Esophagus (tissue), 2 donors: ENCODE measurements around the gene COMMD3. TPM values are rescaled to one million over a fixed set of nuclear protein-coding genes. Genes with fewer than 3 reads are reported as not detected.
"Not testable (repeated sequence)": the region's sequence is repeated elsewhere in the genome, so short reads cannot be mapped to it uniquely, and the experiment has no call there.

Source experiments
- H3K27ac ChIP-seq, 2 donors: one replicate each; pipeline ENCODE4 v1.5.1; 2013; ENCODE audit warnings: low read depth in 2 of 2, mild to moderate bottlenecking in 2 of 2, inconsistent platforms in 1 of 2, low read length in 1 of 2, moderate library complexity in 1 of 2
- H3K27me3 ChIP-seq, 2 donors: one replicate each; pipeline ENCODE4 v1.6.1; 2013; ENCODE audit warnings: low read length in 2 of 2, control low read depth in 1 of 2, mild to moderate bottlenecking in 1 of 2; ENCODE audit not compliant: insufficient read depth in 2 of 2, control insufficient read depth in 1 of 2
- H3K36me3 ChIP-seq, 2 donors: one replicate each; pipeline ENCODE4 v1.6.1; 2013; ENCODE audit warnings: low read length in 1 of 2; ENCODE audit not compliant: control insufficient read depth in 2 of 2, insufficient read depth in 2 of 2
- H3K4me1 ChIP-seq, 2 donors: one replicate each; pipeline ENCODE4 v1.6.1; 2013; ENCODE audit warnings: low read length in 1 of 2; ENCODE audit not compliant: control insufficient read depth in 2 of 2, insufficient read depth in 2 of 2
- H3K4me3 ChIP-seq, 2 donors: one replicate each; pipeline ENCODE4 v1.5.1; 2013; ENCODE audit warnings: low read length in 2 of 2, mild to moderate bottlenecking in 2 of 2, low read depth in 1 of 2, moderate library complexity in 1 of 2
- H3K9me3 ChIP-seq, 2 donors: one replicate each; pipeline ENCODE4 v1.6.1; 2013; ENCODE audit warnings: mild to moderate bottlenecking in 2 of 2, low read depth in 1 of 2, low read length in 1 of 2, moderate library complexity in 1 of 2; ENCODE audit not compliant: control insufficient read depth in 2 of 2, insufficient read depth in 1 of 2
- WGBS, 2 donors: extraction: QIAGEN DNeasy Blood & Tissue Kit; methylation state at CpG; one replicate each; pipeline ENCODE4 v1.1.7; 2013; 5-methylcytosine and 5-hydroxymethylcytosine counted together
- polyA plus RNA-seq, 2 donors: library from polyadenylated mRNA; stranded (reverse); fragments of 200-250 nt; gene quantifications; one replicate each; pipeline ENCODE4 v1.2.3, GENCODE V29; 2013
- donor health status: healthy with polysubstance abuse.
- donor health status: Bipolar disorder and iron deficiency.

COMMD3 gene
- polyA plus RNA-seq, 2 donors = 34.7 to 36.7 TPM

GRCh38 chr10:22357770-22358169 is 41.6 kb downstream of the COMMD3 start:
- H3K27ac ChIP-seq, H3K27me3 ChIP-seq, H3K4me3 ChIP-seq, H3K9me3 ChIP-seq, H3K36me3 ChIP-seq, H3K4me1 ChIP-seq: not testable (repeated sequence)
- 83 to 95% methylated on average over 3 of the region's 4 CpGs for WGBS, 2 donors

- no peaks in the 10 kb centered on the region for H3K4me1 ChIP-seq
- no peak overlapping the region for H3K27ac ChIP-seq
- H3K4me3 ChIP-seq = no peak overlapping the region
- H3K9me3 ChIP-seq = no peaks in the 10 kb centered on the region
- WGBS, 2 donors = 90 to 92% methylated on average over 6 of the region's 6 CpGs
- H3K36me3 ChIP-seq = no peaks in the 10 kb centered on the region
- H3K27me3 ChIP-seq = no peaks in the 10 kb centered on the region
These were observed 47.1 kb downstream of the COMMD3 start for GRCh38 chr10:22363305-22363704.

GRCh38 chr10:22364407-22365140 is 48.4 kb downstream of the COMMD3 start:
- H3K4me3 ChIP-seq = no peak overlapping the region
- no peaks in the 10 kb centered on the region for H3K9me3 ChIP-seq
- 90 to 93% methylated on average over 5 of the region's 5 CpGs for WGBS, 2 donors
- H3K36me3 ChIP-seq = no peaks in the 10 kb centered on the region
- no peaks in the 10 kb centered on the region for H3K27me3 ChIP-seq
- no peak overlapping the region for H3K27ac ChIP-seq
- H3K4me1 ChIP-seq = no peaks in the 10 kb centered on the region

GRCh38 chr10:22365233-22365632 is 49.0 kb downstream of the COMMD3 start:
- Histone ChIP-seq H3K4me1 (no peaks in the 10 kb centered on the region), H3K27ac (no peak overlapping the region), H3K9me3 (no peaks in the 10 kb centered on the region), H3K4me3 (no peak overlapping the region), H3K36me3 (no peaks in the 10 kb centered on the region), H3K27me3 (no peaks in the 10 kb centered on the region)
- 89 to 93% methylated on average over 1 of the region's 1 CpG for WGBS, 2 donors

GRCh38 chr10:22365644-22366434 is 49.7 kb downstream of the COMMD3 start:
- Histone ChIP-seq H3K27ac (no peak overlapping the region), H3K27me3 (no peaks in the 10 kb centered on the region), H3K9me3 (no peaks in the 10 kb centered on the region), H3K4me3 (no peak overlapping the region), H3K36me3 (no peaks in the 10 kb centered on the region), H3K4me1 (no peaks in the 10 kb centered on the region)
- WGBS, 2 donors = 84 to 88% methylated on average over 4 of the region's 4 CpGs

- Histone ChIP-seq H3K4me1 (no peaks in the 10 kb centered on the region), H3K4me3 (no peak overlapping the region), H3K9me3 (no peaks in the 10 kb centered on the region), H3K27ac (no peak overlapping the region), H3K36me3 (no peaks in the 10 kb centered on the region), H3K27me3 (no peaks in the 10 kb centered on the region)
These were observed 50.2 kb downstream of the COMMD3 start for GRCh38 chr10:22366435-22366703.

GRCh38 chr10:22366771-22367170 is 50.6 kb downstream of the COMMD3 start:
- WGBS, 2 donors = 51 to 65% methylated on average over 2 of the region's 2 CpGs
- H3K36me3 ChIP-seq = no peaks in the 10 kb centered on the region
- H3K9me3 ChIP-seq = no peaks in the 10 kb centered on the region
- no peaks in the 10 kb centered on the region for H3K4me1 ChIP-seq
- H3K27ac ChIP-seq = no peak overlapping the region
- no peaks in the 10 kb centered on the region for H3K27me3 ChIP-seq
- H3K4me3 ChIP-seq = no peak overlapping the region

GRCh38 chr10:22367471-22367870 is 51.3 kb downstream of the COMMD3 start:
- H3K9me3 ChIP-seq = no peaks in the 10 kb centered on the region
- 81 to 85% methylated on average over 1 of the region's 1 CpG for WGBS, 2 donors
- H3K27ac ChIP-seq = no peak overlapping the region
- H3K4me3 ChIP-seq = no peak overlapping the region
- H3K4me1 ChIP-seq = no peaks in the 10 kb centered on the region
- no peaks in the 10 kb centered on the region for H3K27me3 ChIP-seq
- no peaks in the 10 kb centered on the region for H3K36me3 ChIP-seq

GRCh38 chr10:22368402-22368801 is 52.2 kb downstream of the COMMD3 start:
- Histone ChIP-seq H3K27ac (no peak overlapping the region), H3K36me3 (no peaks in the 10 kb centered on the region), H3K27me3 (peaks cover 0 to 2% of the 10 kb centered on the region in 2 donors), H3K9me3 (no peaks in the 10 kb centered on the region), H3K4me3 (no peak overlapping the region), H3K4me1 (no peaks in the 10 kb centered on the region)
- whole genome bisulfite sequencing, 2 donors = 85 to 90% methylated on average over 4 of the region's 4 CpGs

GRCh38 chr10:22368981-22369380 is 52.8 kb downstream of the COMMD3 start:
- Histone ChIP-seq H3K4me3 (no peak overlapping the region), H3K27me3 (peaks cover 0 to 2% of the 10 kb centered on the region in 2 donors), H3K4me1 (no peaks in the 10 kb centered on the region), H3K36me3 (no peaks in the 10 kb centered on the region), H3K9me3 (no peaks in the 10 kb centered on the region), H3K27ac (no peak overlapping the region)
- WGBS, 2 donors = 44 to 73% methylated on average over 2 of the region's 2 CpGs
